IMR-90 (cell line): Measurements from ENCODE around the gene OR11A1. TPM values are rescaled to one million over a fixed set of nuclear protein-coding genes. Genes with fewer than 3 reads are reported as not detected.

ENCODE experiments used
- ATAC-seq: fragments of 200-7000 bp; cut with Tn5 transposase; 2 replicates; pipeline ENCODE4 v1.9.1; 2020; ENCODE audit warnings: low read depth, mild to moderate bottlenecking, moderate library complexity
- BruUV-seq: library from RNA; stranded (reverse); fragments of 400-500 nt; replicated peaks from 2 replicates; lab custom pipeline; 2021; lab: Mats Ljungman, UMichigan
- CTCF ChIA-PET: fragments of 300-600 bp; formaldehyde crosslinking; extraction: SDS; loops from one replicate; lab custom pipeline; 2021; ENCODE audit warnings: antibody characterized with exemption; lab: Yijun Ruan, JAX
- POLR2A ChIA-PET: fragments of 300-600 bp; sonication (Branson Sonifier 250); formaldehyde crosslinking; loops from one replicate; lab custom pipeline; 2022; ENCODE audit warnings: antibody characterized with exemption; ENCODE audit not compliant: unreplicated experiment; lab: Charles Lee
- DNase-seq: peaks from one replicate; pipeline ENCODE4 v3.0.0; 2013
- H2AFZ ChIP-seq: replicated peaks from 2 replicates; pipeline ENCODE3; 2013; ENCODE audit warnings: low read length, mild to moderate bottlenecking; ENCODE audit not compliant: poor library complexity
- H2AK5ac ChIP-seq: 2 replicates; pipeline ENCODE4 v1.6.1; 2013; ENCODE audit warnings: low read depth, low read length, inconsistent platforms
- H2AK9ac ChIP-seq: replicated peaks from 2 replicates; pipeline ENCODE3; 2013; ENCODE audit warnings: mild to moderate bottlenecking, low read depth, low read length, moderate library complexity; ENCODE audit not compliant: poor library complexity
- H2BK120ac ChIP-seq: 2 replicates; pipeline ENCODE4 v1.6.1; 2013; ENCODE audit warnings: low read depth, low read length, inconsistent platforms
- H2BK15ac ChIP-seq: 3 replicates; pipeline ENCODE4 v1.6.1; 2013; ENCODE audit warnings: low read depth, low read length, inconsistent platforms
- H2BK20ac ChIP-seq: 2 replicates; pipeline ENCODE4 v1.6.1; 2013; ENCODE audit warnings: low read depth, mild to moderate bottlenecking, inconsistent platforms, low read length, moderate library complexity
- H2BK5ac ChIP-seq: 2 replicates; pipeline ENCODE4 v1.6.1; 2013; ENCODE audit warnings: mild to moderate bottlenecking, low read depth, low read length, inconsistent platforms; ENCODE audit not compliant: poor library complexity, severe bottlenecking
- H3K14ac ChIP-seq: replicated peaks from 2 replicates; pipeline ENCODE4 v1.6.1; 2013; ENCODE audit warnings: low read depth, low read length, inconsistent platforms
- H3K18ac ChIP-seq: 2 replicates; pipeline ENCODE4 v1.6.1; 2013; ENCODE audit warnings: low read depth, low read length, control low read depth
- H3K23ac ChIP-seq: 2 replicates; pipeline ENCODE4 v1.6.1; 2013; ENCODE audit warnings: low read depth, low read length, inconsistent platforms
- H3K27ac ChIP-seq: 2 replicates; pipeline ENCODE4 v1.5.1; 2013; ENCODE audit warnings: mild to moderate bottlenecking, control low read depth, low read length; ENCODE audit not compliant: insufficient read depth
- H3K27me3 ChIP-seq: 2 replicates; pipeline ENCODE4 v1.6.1; 2013; ENCODE audit warnings: low read length; ENCODE audit not compliant: control insufficient read depth, insufficient read depth
- H3K36me3 ChIP-seq: 2 replicates; pipeline ENCODE4 v1.6.1; 2013; ENCODE audit warnings: low read length, mixed read lengths; ENCODE audit not compliant: control insufficient read depth, insufficient read depth
- H3K4ac ChIP-seq: 2 replicates; pipeline ENCODE4 v1.6.1; 2013; ENCODE audit warnings: low read depth, low read length, inconsistent platforms
- H3K4me1 ChIP-seq: 2 replicates; pipeline ENCODE4 v1.6.1; 2013; ENCODE audit warnings: low read length, mixed read lengths; ENCODE audit not compliant: control insufficient read depth, insufficient read depth
- H3K4me2 ChIP-seq: 2 replicates; pipeline ENCODE4 v1.6.1; 2013; ENCODE audit warnings: low read depth, mild to moderate bottlenecking, control low read depth, low read length, moderate library complexity
- H3K4me3 ChIP-seq: 2 replicates; pipeline ENCODE4 v1.5.1; 2013; ENCODE audit warnings: low read depth, mild to moderate bottlenecking, control low read depth, low read length, moderate library complexity; ENCODE audit not compliant: insufficient read depth
- H3K56ac ChIP-seq: 2 replicates; pipeline ENCODE4 v1.6.1; 2013; ENCODE audit warnings: low read length, inconsistent platforms; ENCODE audit not compliant: insufficient read depth; ENCODE audit errors: extremely low read depth
- H3K79me1 ChIP-seq, 2 experiments: 2 replicates each; pipeline ENCODE4 v1.6.1; 2013; ENCODE audit warnings: low read length in 2 of 2, inconsistent platforms in 1 of 2, low read depth in 1 of 2
- H3K9ac ChIP-seq: 2 replicates; pipeline ENCODE4 v1.6.1; 2013; ENCODE audit warnings: low read depth, low read length, control low read depth
- H3K9me1 ChIP-seq: 2 replicates; pipeline ENCODE4 v1.6.1; 2013; ENCODE audit warnings: low read length, inconsistent platforms; ENCODE audit not compliant: insufficient read depth
- H3K9me3 ChIP-seq: 2 replicates; pipeline ENCODE4 v1.6.1; 2013; ENCODE audit warnings: low read length; ENCODE audit not compliant: control insufficient read depth, insufficient read depth
- H4K20me1 ChIP-seq: 2 replicates; pipeline ENCODE4 v1.6.1; 2013; ENCODE audit warnings: low read length, inconsistent platforms; ENCODE audit not compliant: insufficient read depth
- H4K5ac ChIP-seq: 2 replicates; pipeline ENCODE4 v1.6.1; 2013; ENCODE audit warnings: mild to moderate bottlenecking, low read depth, low read length, control low read depth
- H4K8ac ChIP-seq, 2 experiments: 2 replicates each; pipeline ENCODE4 v1.6.1; 2013; ENCODE audit warnings: low read depth in 2 of 2, low read length in 2 of 2, control low read depth in 1 of 2, inconsistent platforms in 1 of 2
- H4K91ac ChIP-seq: 2 replicates; pipeline ENCODE4 v1.6.1; 2013; ENCODE audit warnings: low read depth, low read length, inconsistent platforms; ENCODE audit not compliant: insufficient read depth
- BHLHE40 ChIP-seq: fragments of 150-350 bp; IDR thresholded peaks from 2 replicates; pipeline ENCODE4 v1.6.1; 2016; ENCODE audit warnings: mild to moderate bottlenecking, low read depth, low read length
- CEBPB ChIP-seq: IDR thresholded peaks from 2 replicates; pipeline ENCODE4 v1.6.1; 2012; ENCODE audit warnings: low read depth, low read length, improper control_type of control experiment
- CHD1 ChIP-seq: IDR thresholded peaks from 2 replicates; pipeline ENCODE4 v1.6.1; 2012; ENCODE audit warnings: low read depth, low read length, improper control_type of control experiment
- CTCF ChIP-seq: conservative IDR thresholded peaks from 2 replicates; pipeline ENCODE4 v1.5.1; 2012; ENCODE audit warnings: mild to moderate bottlenecking, low read depth, low read length, improper control_type of control experiment
- ELK1 ChIP-seq: fragments of 150-350 bp; IDR thresholded peaks from 2 replicates; pipeline ENCODE4 v1.6.1; 2016; ENCODE audit warnings: low read depth, mild to moderate bottlenecking, low read length, moderate library complexity, borderline replicate concordance
- FOS ChIP-seq: fragments of 150-350 bp; IDR thresholded peaks from 2 replicates; pipeline ENCODE4 v1.6.1; 2016; ENCODE audit warnings: low read depth, low read length
- MAFK ChIP-seq: IDR thresholded peaks from 2 replicates; pipeline ENCODE4 v1.6.1; 2012; ENCODE audit warnings: low read depth, low read length, improper control_type of control experiment
- MAZ ChIP-seq: IDR thresholded peaks from 2 replicates; pipeline ENCODE4 v1.6.1; 2012; ENCODE audit warnings: low read depth, mild to moderate bottlenecking, low read length, improper control_type of control experiment, moderate library complexity, borderline replicate concordance
- MXI1 ChIP-seq: IDR thresholded peaks from 2 replicates; pipeline ENCODE4 v1.6.1; 2012; ENCODE audit warnings: low read depth, mild to moderate bottlenecking, low read length, moderate library complexity, borderline replicate concordance
- NFE2L2 ChIP-seq: fragments of 150-350 bp; IDR thresholded peaks from 2 replicates; pipeline ENCODE4 v1.6.1; 2016; ENCODE audit warnings: low read depth, mild to moderate bottlenecking, low read length
- POLR2A ChIP-seq: IDR thresholded peaks from 2 replicates; pipeline ENCODE4 v1.6.1; 2012; ENCODE audit warnings: mild to moderate bottlenecking, low read depth, low read length
- RAD21 ChIP-seq: IDR thresholded peaks from 2 replicates; pipeline ENCODE4 v1.6.1; 2012; ENCODE audit warnings: low read length, improper control_type of control experiment
- RCOR1 ChIP-seq: IDR thresholded peaks from 2 replicates; pipeline ENCODE4 v1.6.1; 2012; ENCODE audit warnings: mild to moderate bottlenecking, low read length, improper control_type of control experiment; ENCODE audit not compliant: insufficient replicate concordance
- RFX5 ChIP-seq: IDR thresholded peaks from 2 replicates; pipeline ENCODE4 v1.8.0; 2012; ENCODE audit warnings: low read depth, mild to moderate bottlenecking, low read length, moderate library complexity
- SMC3 ChIP-seq: fragments of 150-350 bp; IDR thresholded peaks from 2 replicates; pipeline ENCODE4 v1.6.1; 2016; ENCODE audit warnings: low read depth, mild to moderate bottlenecking, antibody characterized with exemption, low read length, moderate library complexity
- USF2 ChIP-seq: fragments of 150-350 bp; IDR thresholded peaks from 2 replicates; pipeline ENCODE4 v1.6.1; 2017; ENCODE audit warnings: mild to moderate bottlenecking, antibody characterized with exemption, low read length, low read depth
- WGBS, 2 experiments: methylation state at CpG; one replicate each; pipeline versions ENCODE4 v1.1.5 to v1.1.7; 2013; ENCODE audit warnings: missing lambda C conversion rate in 2 of 2; ENCODE audit not compliant: insufficient read length in 1 of 2; ENCODE audit errors: extremely low coverage in 2 of 2; 5-methylcytosine and 5-hydroxymethylcytosine counted together
- dilution Hi-C: fragments of 300-500 bp; cut with HindIII; formaldehyde crosslinking; loops from one replicate; pipeline ENCODE4 v1.14.3; 2018; ENCODE audit warnings: low sequenced_read_pairs; ENCODE audit not compliant: unreplicated experiment
- in situ Hi-C: fragments of 300-500 bp; cut with MboI; formaldehyde crosslinking; loops from 3 replicates; pipeline ENCODE4 v1.14.3; 2019; ENCODE audit warnings: low sequenced_read_pairs, inconsistent platforms, mixed read lengths
- intact Hi-C: fragments of 100-400 bp; cut with micrococcal nuclease; formaldehyde crosslinking; loops from 2 replicates; pipeline ENCODE4 v1.10.0; 2022
- polyA plus RNA-seq, 3 experiments: library from polyadenylated mRNA; depleted of rRNA; stranded (reverse); fragments of >200 nt; gene quantifications; 2 replicates each; pipeline ENCODE4 v1.2.3, GENCODE V29; 2012; ENCODE audit warnings: low replicate concordance in 1 of 3
- total RNA-seq: library from RNA; depleted of rRNA; stranded (reverse); fragments of >200 nt; gene quantifications from 2 replicates; pipeline ENCODE4 v1.2.3, GENCODE V29; 2012

OR11A1 gene
- total and polyA plus RNA-seq, 2 of the 4 experiments (the other 2 are of a cell fraction), result not detected

DNA sequence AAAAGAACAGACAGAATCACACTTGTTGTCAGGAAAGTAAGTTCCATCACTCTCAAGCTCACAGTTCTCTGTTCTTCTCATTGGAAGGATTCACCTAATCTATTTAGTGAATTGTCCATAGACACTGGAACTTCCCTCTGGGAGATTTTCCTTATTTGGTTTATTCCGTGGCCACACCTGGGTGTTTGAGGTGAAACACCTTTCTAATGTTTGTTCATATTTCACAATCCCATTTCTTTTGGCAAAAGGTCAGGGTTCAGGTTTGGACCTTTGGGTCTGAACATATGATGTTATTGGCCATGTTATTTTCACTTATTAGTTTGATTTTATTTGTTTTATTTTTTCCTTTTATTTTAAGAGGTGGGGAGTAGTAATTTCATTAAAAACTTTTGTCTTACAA is 26.9 kb upstream of the OR11A1 start:
- no peak overlapping the region for H2AK9ac ChIP-seq
- H3K9me1 ChIP-seq, result no peaks in the 10 kb centered on the region
- ChIA-PET POLR2A (no interaction called here), CTCF (no interaction called here)
- no peak overlapping the region for H4K8ac ChIP-seq
- peaks cover 4% of the 10 kb centered on the region; the same call in 1 of the 2 replicates for H3K9me3 ChIP-seq
- intact Hi-C loops (no loop called here), in situ Hi-C loops (no loop called here), dilution Hi-C loops (no loop called here)
- H3K4me2 ChIP-seq, result no peak overlapping the region
- H2BK15ac ChIP-seq, result no peak overlapping the region
- H3K27ac ChIP-seq, result no peak overlapping the region
- BruUV-seq, result no TSS peak
- ATAC-seq, result no peak
- H4K5ac ChIP-seq, result no peak overlapping the region
- H2BK5ac ChIP-seq, result no peak overlapping the region
- H3K79me1 ChIP-seq, result no peaks in the 10 kb centered on the region
- WGBS, 2 experiments, result no CpG with 5 or more reads among the region's 1 CpG
- H3K27me3 ChIP-seq, result no peaks in the 10 kb centered on the region
- DNase-seq, result no peak
- H3K4me3 ChIP-seq, result no peak overlapping the region
- no peak overlapping the region for H3K18ac ChIP-seq
- H4K91ac ChIP-seq, result no peak overlapping the region
- no peak overlapping the region for H3K4ac ChIP-seq
- H3K4me1 ChIP-seq, result no peaks in the 10 kb centered on the region
- TF ChIP-seq CEBPB (no peak), MXI1 (no peak), CTCF (no peak), SMC3 (no peak), FOS (no peak), USF2 (no peak), BHLHE40 (no peak), RCOR1 (no peak), RFX5 (no peak), MAFK (no peak), RAD21 (no peak), MAZ (no peak), CHD1 (no peak), ELK1 (no peak), NFE2L2 (no peak), POLR2A (no peak)
- no peak overlapping the region for H3K23ac ChIP-seq
- no peak overlapping the region for H2BK20ac ChIP-seq
- H3K56ac ChIP-seq, result no peak overlapping the region
- H3K9ac ChIP-seq, result no peak overlapping the region
- H2BK120ac ChIP-seq, result no peak overlapping the region
- H2AFZ ChIP-seq, result no peak overlapping the region
- H3K14ac ChIP-seq, result no peak overlapping the region
- H4K20me1 ChIP-seq, result no peaks in the 10 kb centered on the region
- H2AK5ac ChIP-seq, result no peak overlapping the region
- no peaks in the 10 kb centered on the region for H3K36me3 ChIP-seq
